ENCODE results near the gene KRTAP3-1.

DNA sequence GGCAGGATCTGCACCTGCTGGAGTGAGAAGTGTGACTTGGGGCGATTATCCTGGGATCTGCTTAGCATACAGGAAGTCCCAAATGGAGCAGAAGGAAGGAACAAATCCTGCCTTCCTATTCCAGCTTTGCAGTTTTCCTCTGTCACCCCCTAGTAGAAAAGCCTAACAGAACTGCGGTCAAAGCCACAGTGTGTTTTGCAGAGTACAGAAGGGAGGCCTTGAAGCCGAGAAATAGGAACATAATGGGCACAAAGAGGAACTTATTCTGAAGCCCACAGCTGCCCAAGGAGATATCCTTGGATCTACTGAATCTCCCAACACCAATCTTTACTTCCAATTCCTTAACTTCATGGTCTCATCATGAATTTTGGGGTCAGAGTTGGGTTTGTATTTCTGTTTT, 9.6 kb upstream of the KRTAP3-1 start:
- TF ChIP-seq, protein P1, sequence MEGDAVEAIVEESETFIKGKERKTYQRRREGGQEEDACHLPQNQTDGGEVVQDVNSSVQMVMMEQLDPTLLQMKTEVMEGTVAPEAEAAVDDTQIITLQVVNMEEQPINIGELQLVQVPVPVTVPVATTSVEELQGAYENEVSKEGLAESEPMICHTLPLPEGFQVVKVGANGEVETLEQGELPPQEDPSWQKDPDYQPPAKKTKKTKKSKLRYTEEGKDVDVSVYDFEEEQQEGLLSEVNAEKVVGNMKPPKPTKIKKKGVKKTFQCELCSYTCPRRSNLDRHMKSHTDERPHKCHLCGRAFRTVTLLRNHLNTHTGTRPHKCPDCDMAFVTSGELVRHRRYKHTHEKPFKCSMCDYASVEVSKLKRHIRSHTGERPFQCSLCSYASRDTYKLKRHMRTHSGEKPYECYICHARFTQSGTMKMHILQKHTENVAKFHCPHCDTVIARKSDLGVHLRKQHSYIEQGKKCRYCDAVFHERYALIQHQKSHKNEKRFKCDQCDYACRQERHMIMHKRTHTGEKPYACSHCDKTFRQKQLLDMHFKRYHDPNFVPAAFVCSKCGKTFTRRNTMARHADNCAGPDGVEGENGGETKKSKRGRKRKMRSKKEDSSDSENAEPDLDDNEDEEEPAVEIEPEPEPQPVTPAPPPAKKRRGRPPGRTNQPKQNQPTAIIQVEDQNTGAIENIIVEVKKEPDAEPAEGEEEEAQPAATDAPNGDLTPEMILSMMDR (conservative IDR thresholded peaks at IDR 0.05; ENCODE audit: low read length) = no peak
- no peak for TF ChIP-seq EZH2phosphoT487 (IDR thresholded peaks at IDR 0.05; ENCODE audit: borderline replicate concordance, low read depth, low read length)

Data from OCI-LY7 (cell line).